ENCODE measurements around the gene MAS1. TPM values are rescaled to one million over a fixed set of nuclear protein-coding genes. Genes with fewer than 3 reads are reported as not detected.
"Not testable (repeated sequence)": the region's sequence is repeated elsewhere in the genome, so short reads cannot be mapped to it uniquely, and the experiment has no call there.

MAS1 gene
- total and polyA plus RNA-seq, 2 of the 13 experiments (the other 11 are each of a cell fraction or from before 2014, with no cell fraction given), result not detected

- DNase-seq (ENCODE audit: low spot score); in situ Hi-C loops (cut with HindIII; ENCODE audit: extremely low pct_ligation_motif_present, low pct_unique_long_range_greater_than_20kb); H4K20me1 ChIP-seq (ENCODE audit: insufficient read depth, low read length); H3K9me3 ChIP-seq (ENCODE audit: low read length); H3K36me3 ChIP-seq (replicated peaks in 1 of 2; ENCODE audit: control insufficient read depth in 1 of 2, insufficient read depth in 2 of 2, low read length in 2 of 2); POLR2A ChIA-PET; ATAC-seq; FAIRE-seq; H3K4me2 ChIP-seq (ENCODE audit: low read depth, low read length); H3K4me3 ChIP-seq (replicated peaks in 1 of 3; ENCODE audit: insufficient read depth in 1 of 3, low read depth in 2 of 3, low read length in 3 of 3); H3K79me2 ChIP-seq (ENCODE audit: insufficient read depth, low read length); intact Hi-C loops (cut with micrococcal nuclease; ENCODE audit: unreplicated experiment); H3K9ac ChIP-seq (ENCODE audit: insufficient read depth, low read depth, low read length); H2AFZ ChIP-seq (ENCODE audit: low read length); H3K27ac ChIP-seq (ENCODE audit: extremely low read length, insufficient read depth, low read length); H3K4me1 ChIP-seq (ENCODE audit: insufficient read depth, low read length); CTCF ChIA-PET (ENCODE audit: low intra/inter-chr PET ratio, low total read pairs); BruUV-seq (replicated peaks); H3K27me3 ChIP-seq (ENCODE audit: control insufficient read depth in 1 of 2, insufficient read depth in 2 of 2, low read length in 2 of 2): not testable (repeated sequence)
- TF ChIP-seq ZNF431 (CRISPR knock-in tag; IDR thresholded peaks at IDR 0.05; ENCODE audit: borderline replicate concordance, low read depth), result 0 out of 2 replicates have a peak, but pooled peaks have one; percentile 52
- 0% methylated on average over 2 of the region's 2 CpGs for WGBS (ENCODE audit: low lambda C conversion rate)
Observed at GRCh38 chr6:159924150-159924549, 33.4 kb downstream of the MAS1 start.

- ATAC-seq (no peak), FAIRE-seq (no peak), DNase-seq (ENCODE audit: low spot score) (no peak)
- intact Hi-C loops (cut with micrococcal nuclease; ENCODE audit: unreplicated experiment), result no loop called here
- WGBS (ENCODE audit: low lambda C conversion rate), result 13% methylated on average over 5 of the region's 5 CpGs
- no peaks in the 10 kb centered on the region for H3K79me2 ChIP-seq (ENCODE audit: insufficient read depth, low read length)
- H3K9me3 ChIP-seq (ENCODE audit: low read length), result no peaks in the 10 kb centered on the region
- H3K27ac ChIP-seq (ENCODE audit: extremely low read length, insufficient read depth, low read length), result no peak overlapping the region
- no peak overlapping the region for H3K4me2 ChIP-seq (ENCODE audit: low read depth, low read length)
- no TSS peak for BruUV-seq (replicated peaks)
- in situ Hi-C loops (cut with HindIII; ENCODE audit: extremely low pct_ligation_motif_present, low pct_unique_long_range_greater_than_20kb), result no loop called here
- no peak overlapping the region for H3K9ac ChIP-seq (ENCODE audit: insufficient read depth, low read depth, low read length)
- no peaks in the 10 kb centered on the region for H3K27me3 ChIP-seq (ENCODE audit: control insufficient read depth in 1 of 2, insufficient read depth in 2 of 2, low read length in 2 of 2)
- no peaks in the 10 kb centered on the region for H3K36me3 ChIP-seq (replicated peaks in 1 of 2; ENCODE audit: control insufficient read depth in 1 of 2, insufficient read depth in 2 of 2, low read length in 2 of 2)
- H2AFZ ChIP-seq (ENCODE audit: low read length), result no peak overlapping the region
- peaks cover 5% of the 10 kb centered on the region; the same call in 1 of the 2 replicates for H3K4me1 ChIP-seq (ENCODE audit: insufficient read depth, low read length)
- no peaks in the 10 kb centered on the region for H4K20me1 ChIP-seq (ENCODE audit: insufficient read depth, low read length)
- ChIA-PET CTCF (ENCODE audit: low intra/inter-chr PET ratio, low total read pairs) (no interaction called here), POLR2A (no interaction called here)
- no peak overlapping the region for H3K4me3 ChIP-seq (replicated peaks in 1 of 3; ENCODE audit: insufficient read depth in 1 of 3, low read depth in 2 of 3, low read length in 3 of 3)
- TF ChIP-seq SP1 (IDR thresholded peaks at IDR 0.05), result no peak
- TF ChIP-seq SP1 (CRISPR knock-in tag; IDR thresholded peaks at IDR 0.05), result no peak
- TF ChIP-seq NFYB (CRISPR knock-in tag; IDR thresholded peaks at IDR 0.05), result no peak
- no peak for TF ChIP-seq ZNF644 (CRISPR knock-in tag; IDR thresholded peaks at IDR 0.05; ENCODE audit: low read depth)
- TF ChIP-seq MAFF (IDR thresholded peaks at IDR 0.05; ENCODE audit: low read depth, low read length), result peak; percentile 72
- TF ChIP-seq FOXJ3 (CRISPR knock-in tag; IDR thresholded peaks at IDR 0.05; ENCODE audit: borderline replicate concordance), result no peak
- TF ChIP-seq CREB1 (IDR thresholded peaks at IDR 0.05), result peak; percentile 94
- no peak for TF ChIP-seq CREB1 (CRISPR knock-in tag; IDR thresholded peaks at IDR 0.05)
- no peak for TF ChIP-seq U2AF2 (IDR thresholded peaks at IDR 0.05; ENCODE audit: low read depth, low read length)
- no peak for TF ChIP-seq PPARG (CRISPR knock-in tag; conservative IDR thresholded peaks at IDR 0.05)
- TF ChIP-seq TOE1 (CRISPR knock-in tag; IDR thresholded peaks at IDR 0.05), result no peak
- no peak for TF ChIP-seq ZUFSP (CRISPR knock-in tag; IDR thresholded peaks at IDR 0.05; ENCODE audit: borderline replicate concordance)
- no peak for TF ChIP-seq MTERF4 (CRISPR knock-in tag; IDR thresholded peaks at IDR 0.05)
- TF ChIP-seq ATF7 (IDR thresholded peaks at IDR 0.05), result peak; percentile 95
- no peak for TF ChIP-seq ATF7 (CRISPR knock-in tag; IDR thresholded peaks at IDR 0.05)
- TF ChIP-seq SAFB2 (CRISPR knock-in tag; IDR thresholded peaks at IDR 0.05; ENCODE audit: borderline replicate concordance, low read depth), result no peak
- no peak for TF ChIP-seq ZNF138 (CRISPR knock-in tag; IDR thresholded peaks at IDR 0.05; ENCODE audit: low read depth)
Observed at GRCh38 chr6:159926542-159927203, 35.9 kb downstream of the MAS1 start.

Data from HepG2 (cell line).